ENCODE data around the gene EFCAB7.
A peak's percentile ranks its signal among the peaks of the same experiment; 100 is the strongest.
"Not testable (repeated sequence)": the region's sequence is repeated elsewhere in the genome, so short reads cannot be mapped to it uniquely, and the experiment has no call there.

Gene EFCAB7

DNA sequence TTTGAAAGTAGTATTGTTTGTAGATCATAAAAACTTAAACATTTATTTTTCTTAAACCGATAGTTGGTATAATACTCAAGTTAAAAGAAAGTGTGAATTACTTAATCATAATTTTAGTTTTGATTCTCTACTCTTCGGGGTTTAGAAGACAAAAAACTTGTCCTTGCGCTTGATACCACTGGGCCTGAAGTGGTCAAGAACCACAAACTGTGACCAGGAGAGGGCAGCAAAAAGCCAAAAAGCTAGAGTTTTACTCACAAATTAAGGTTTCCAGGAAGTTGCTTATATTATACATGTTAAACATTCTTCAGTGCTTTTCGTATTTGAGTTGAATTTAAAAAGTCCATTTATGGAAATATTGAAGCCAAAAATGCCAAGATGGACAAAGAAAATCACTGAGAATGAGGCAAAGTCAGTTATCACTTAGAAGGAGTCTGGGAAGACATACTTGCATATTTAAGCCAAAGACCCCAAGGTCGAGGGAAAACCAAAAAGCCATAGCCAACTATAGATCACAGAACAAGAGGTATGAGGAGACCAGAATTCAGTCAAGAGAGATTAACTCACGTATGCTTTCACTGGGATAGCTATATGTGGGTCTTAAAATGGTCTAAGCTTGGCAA, 34.2 kb downstream of the EFCAB7 start:
- peaks cover 5% of the 10 kb centered on the region; the same call in 1 of the 2 replicates for H3K36me3 ChIP-seq (ENCODE audit: insufficient read depth, low read length)
- H3K4me3 ChIP-seq: no peak overlapping the region
- no peaks in the 10 kb centered on the region for H3K9me3 ChIP-seq (ENCODE audit: low read depth, low read length)
- H3K27ac ChIP-seq: no peak overlapping the region
- no peak for DNase-seq (ENCODE audit: low read depth, low spot score)
- no peak overlapping the region for H3K9ac ChIP-seq (ENCODE audit: insufficient read length)
- TF ChIP-seq EZH2 (IDR thresholded peaks at IDR 0.05): no peak
- TF ChIP-seq POLR2AphosphoS5 (IDR thresholded peaks at IDR 0.05; ENCODE audit: borderline replicate concordance, low read depth, low read length): no peak
- TF ChIP-seq FOXP2 (optimal IDR thresholded peaks at IDR 0.05; ENCODE audit: control extremely low read depth, extremely low read length, insufficient read depth): no peak

GRCh38 chr1:63559357-63559756, 36.0 kb downstream of the EFCAB7 start:
- TF ChIP-seq EZH2 (IDR thresholded peaks at IDR 0.05) (no peak), FOXP2 (optimal IDR thresholded peaks at IDR 0.05; ENCODE audit: control extremely low read depth, extremely low read length, insufficient read depth) (no peak), POLR2AphosphoS5 (IDR thresholded peaks at IDR 0.05; ENCODE audit: borderline replicate concordance, low read depth, low read length) (no peak)

DNA sequence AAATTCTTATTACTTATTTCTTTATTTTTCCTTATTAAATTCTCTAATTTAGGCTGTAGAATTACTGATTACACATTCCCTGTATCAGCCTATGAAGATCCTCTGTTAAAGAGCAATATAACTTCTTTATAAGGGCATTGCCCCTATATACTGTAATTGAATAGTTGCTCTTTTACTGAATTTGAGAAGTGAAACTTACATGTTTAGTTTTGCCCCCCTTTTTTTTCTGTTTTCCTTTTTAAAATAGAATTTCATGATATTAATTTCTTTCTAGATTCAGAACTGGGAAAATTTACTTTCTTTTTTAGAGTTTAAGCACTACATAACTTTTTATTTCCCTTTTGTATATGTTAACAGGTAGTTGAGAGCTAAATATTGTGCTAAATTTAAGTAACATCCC, 40.4 kb downstream of the EFCAB7 start:
- H3K4me3 ChIP-seq: no peak overlapping the region
- H3K9me3 ChIP-seq (ENCODE audit: low read depth, low read length): no peaks in the 10 kb centered on the region
- H3K36me3 ChIP-seq (ENCODE audit: insufficient read depth, low read length): peaks cover 12% of the 10 kb centered on the region
- no peak overlapping the region for H3K27ac ChIP-seq
- no peak overlapping the region for H3K9ac ChIP-seq (ENCODE audit: insufficient read length)
- TF ChIP-seq FOXP2 (optimal IDR thresholded peaks at IDR 0.05; ENCODE audit: control extremely low read depth, extremely low read length, insufficient read depth): no peak
- no peak for DNase-seq (ENCODE audit: low read depth, low spot score)

More at GRCh38 chr1:63559357-63559756, 36.0 kb downstream of the EFCAB7 start:
- H3K36me3 ChIP-seq (ENCODE audit: insufficient read depth, low read length): peaks cover 6% of the 10 kb centered on the region
- DNase-seq (ENCODE audit: low read depth, low spot score): no peak
- no peak overlapping the region for H3K4me3 ChIP-seq
- H3K9ac ChIP-seq (ENCODE audit: insufficient read length): no peak overlapping the region
- H3K9me3 ChIP-seq (ENCODE audit: low read depth, low read length): no peaks in the 10 kb centered on the region
- no peak overlapping the region for H3K27ac ChIP-seq

- H3K36me3 ChIP-seq (ENCODE audit: insufficient read depth, low read length): peaks cover 7% of the 10 kb centered on the region
- TF ChIP-seq POLR2AphosphoS5 (IDR thresholded peaks at IDR 0.05; ENCODE audit: borderline replicate concordance, low read depth, low read length) (no peak), EZH2 (IDR thresholded peaks at IDR 0.05) (no peak), FOXP2 (optimal IDR thresholded peaks at IDR 0.05; ENCODE audit: control extremely low read depth, extremely low read length, insufficient read depth) (no peak)
- DNase-seq (ENCODE audit: low read depth, low spot score): no peak
- no peak overlapping the region for H3K27ac ChIP-seq
- no peak overlapping the region for H3K4me3 ChIP-seq
- no peaks in the 10 kb centered on the region for H3K9me3 ChIP-seq (ENCODE audit: low read depth, low read length)
- H3K9ac ChIP-seq (ENCODE audit: insufficient read length): no peak overlapping the region
These were observed 45.7 kb downstream of the EFCAB7 start for GRCh38 chr1:63569068-63569467.

DNA sequence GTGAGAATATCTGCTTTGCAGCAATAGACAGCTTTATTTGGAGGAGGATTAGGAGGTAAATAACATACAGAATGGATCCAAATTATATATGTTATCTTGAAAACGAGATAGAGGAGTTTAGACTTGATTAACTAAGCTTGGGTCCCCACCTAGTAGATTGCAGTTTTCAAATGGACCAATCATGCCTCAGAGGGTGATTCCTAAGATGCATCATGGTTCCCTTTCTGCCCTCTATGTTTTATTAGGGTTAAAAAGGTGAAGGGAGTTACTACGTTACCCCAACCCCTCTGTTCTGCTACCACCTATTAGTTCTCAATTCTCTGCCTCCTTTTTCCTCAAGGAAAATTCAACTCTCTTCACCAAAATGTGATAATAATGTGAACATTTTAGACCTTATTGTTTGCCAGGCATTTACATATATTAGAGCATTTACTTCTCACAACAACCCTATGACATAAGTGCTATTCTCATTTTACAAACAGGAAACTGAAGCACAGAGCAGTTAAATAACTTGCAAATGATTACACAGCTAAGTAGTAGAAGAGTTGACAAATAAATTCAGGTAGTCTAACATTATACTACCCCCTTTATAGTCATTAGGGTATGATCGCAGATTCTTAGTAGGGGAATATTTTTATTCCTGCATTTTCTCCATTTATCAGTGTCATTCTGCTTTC, 46.5 kb downstream of the EFCAB7 start:
- TF ChIP-seq FOXP2 (optimal IDR thresholded peaks at IDR 0.05; ENCODE audit: control extremely low read depth, extremely low read length, insufficient read depth) (no peak), POLR2AphosphoS5 (IDR thresholded peaks at IDR 0.05; ENCODE audit: borderline replicate concordance, low read depth, low read length) (no peak), EZH2 (IDR thresholded peaks at IDR 0.05) (no peak)
- DNase-seq (ENCODE audit: low read depth, low spot score): no peak

GRCh38 chr1:63572686-63573085, 49.4 kb downstream of the EFCAB7 start:
- H3K27ac ChIP-seq; H3K4me3 ChIP-seq; H3K9ac ChIP-seq (ENCODE audit: insufficient read length); H3K36me3 ChIP-seq (ENCODE audit: insufficient read depth, low read length); DNase-seq (ENCODE audit: low read depth, low spot score); H3K9me3 ChIP-seq (ENCODE audit: low read depth, low read length): not testable (repeated sequence)

More for the DNA sequence above, 46.5 kb downstream of the EFCAB7 start:
- H3K9me3 ChIP-seq (ENCODE audit: low read depth, low read length): no peaks in the 10 kb centered on the region
- no peak overlapping the region for H3K9ac ChIP-seq (ENCODE audit: insufficient read length)
- peaks cover 2% of the 10 kb centered on the region for H3K36me3 ChIP-seq (ENCODE audit: insufficient read depth, low read length)
- H3K4me3 ChIP-seq: no peak overlapping the region
- H3K27ac ChIP-seq: no peak overlapping the region

DNA sequence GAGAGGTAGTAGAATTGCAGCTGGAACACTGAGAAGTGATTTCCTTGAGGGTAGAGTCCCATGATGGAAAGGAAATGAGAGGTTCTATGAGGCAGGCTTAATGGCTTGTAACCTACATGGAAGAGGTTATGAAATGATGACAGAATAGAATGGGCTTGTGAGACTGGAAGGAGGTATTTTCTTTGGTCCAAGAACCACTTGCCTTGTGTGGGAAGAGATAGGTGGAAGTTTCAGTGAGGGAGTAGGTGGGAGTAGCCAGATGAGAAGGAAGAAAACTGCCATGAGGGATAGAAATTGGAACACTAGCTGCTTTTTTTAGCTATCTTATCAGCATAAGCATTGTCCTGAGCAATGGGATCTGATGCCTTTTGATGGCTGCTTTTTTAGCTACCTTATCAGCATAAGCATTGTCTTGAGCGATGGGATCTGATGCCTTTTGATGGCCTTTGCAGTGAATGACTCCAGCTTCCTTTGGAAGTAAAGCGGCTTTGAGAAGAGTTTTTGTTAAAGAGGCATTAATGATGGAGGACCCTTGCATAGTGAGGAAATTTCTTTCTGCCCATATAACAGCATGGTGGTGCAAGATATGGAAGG, 51.0 kb downstream of the EFCAB7 start:
- DNase-seq (ENCODE audit: low read depth, low spot score); H3K27ac ChIP-seq; H3K36me3 ChIP-seq (ENCODE audit: insufficient read depth, low read length): not testable (repeated sequence)

GRCh38 chr1:63575340-63575826, 52.1 kb downstream of the EFCAB7 start:
- H3K9me3 ChIP-seq (ENCODE audit: low read depth, low read length): peaks cover 4% of the 10 kb centered on the region; the same call in 1 of the 2 replicates
- H3K27ac ChIP-seq: no peak overlapping the region
- peaks cover 7% of the 10 kb centered on the region; the same call in 1 of the 2 replicates for H3K36me3 ChIP-seq (ENCODE audit: insufficient read depth, low read length)
- TF ChIP-seq FOXP2 (optimal IDR thresholded peaks at IDR 0.05; ENCODE audit: control extremely low read depth, extremely low read length, insufficient read depth) (no peak), EZH2 (IDR thresholded peaks at IDR 0.05) (no peak), POLR2AphosphoS5 (IDR thresholded peaks at IDR 0.05; ENCODE audit: borderline replicate concordance, low read depth, low read length) (no peak)
- no peak overlapping the region for H3K9ac ChIP-seq (ENCODE audit: insufficient read length)
- peak; percentile 56 for DNase-seq (ENCODE audit: low read depth, low spot score)
- H3K4me3 ChIP-seq: no peak overlapping the region

More for the DNA sequence above, 51.0 kb downstream of the EFCAB7 start:
- not testable (repeated sequence) for H3K4me3 ChIP-seq; H3K9me3 ChIP-seq (ENCODE audit: low read depth, low read length); H3K9ac ChIP-seq (ENCODE audit: insufficient read length)

- H3K27ac ChIP-seq; H3K9me3 ChIP-seq (ENCODE audit: low read depth, low read length); H3K4me3 ChIP-seq; H3K36me3 ChIP-seq (ENCODE audit: insufficient read depth, low read length); DNase-seq (ENCODE audit: low read depth, low spot score); H3K9ac ChIP-seq (ENCODE audit: insufficient read length): not testable (repeated sequence)
These were observed 63.0 kb downstream of the EFCAB7 start for GRCh38 chr1:63586326-63586725.

Data from SK-N-MC (cell line).